ENCODE results near the gene CAAP1. TPM values are rescaled to one million over a fixed set of nuclear protein-coding genes. Genes with fewer than 3 reads are reported as not detected.

CAAP1 gene
- total and polyA plus RNA-seq, 2 of the 8 experiments (the other 6 are each of a cell fraction or from before 2014, with no cell fraction given), result 9.5 to 36.7 TPM

- peaks cover 0 to 6% (median 4%) of the 10 kb centered on the region in 4 experiments; a peak in 5 of 7 replicates for H3K4me1 ChIP-seq (replicated peaks in 1 of 4; ENCODE audit: control insufficient read depth in 3 of 4, insufficient read depth in 4 of 4, low read length in 3 of 4)
- H3K79me2 ChIP-seq (ENCODE audit: control insufficient read depth in 1 of 2, insufficient read depth in 2 of 2, low read length in 2 of 2), result peaks cover 42 to 98% of the 10 kb centered on the region in 2 experiments
- H4K20me1 ChIP-seq (replicated peaks in 1 of 2; ENCODE audit: control insufficient read depth in 1 of 2, insufficient read depth in 2 of 2, low read length in 2 of 2), result peaks cover 0 to 8% of the 10 kb centered on the region in 2 experiments
- H4K5ac ChIP-seq (ENCODE audit: insufficient read length, low read depth, low read length), result no peak overlapping the region
- H3K27ac ChIP-seq (ENCODE audit: low read depth, low read length), result no peak overlapping the region
- DNase-seq (ENCODE audit: low read depth in 1 of 2, low spot score in 2 of 2) (no peak), FAIRE-seq (no peak)
- H3K18ac ChIP-seq (ENCODE audit: extremely low read depth, low read length), result no peak overlapping the region
- ChIA-PET CTCF (ENCODE audit: partially characterized antibody) (no interaction called here), POLR2A (ENCODE audit: partially characterized antibody) (no interaction called here)
- no peaks in the 10 kb centered on the region; a peak in 1 of 8 replicates for H3K36me3 ChIP-seq (ENCODE audit: control insufficient read depth in 2 of 4, insufficient read depth in 4 of 4, low read length in 3 of 4)
- no peak overlapping the region for H3K14ac ChIP-seq (ENCODE audit: insufficient read length)
- no peak overlapping the region for H2BK15ac ChIP-seq (ENCODE audit: low read length)
- H3K79me1 ChIP-seq (ENCODE audit: low read depth, low read length), result peaks cover 14% of the 10 kb centered on the region
- no peak overlapping the region for H2BK5ac ChIP-seq (ENCODE audit: low read depth, low read length)
- H3K9ac ChIP-seq (replicated peaks in 1 of 4; ENCODE audit: extremely low read depth in 1 of 4, low read depth in 3 of 4, low read length in 3 of 4), result no peak overlapping the region
- no peak overlapping the region for H2AFZ ChIP-seq (ENCODE audit: low read length)
- H3K4me2 ChIP-seq (ENCODE audit: insufficient read depth in 1 of 2, low read depth in 2 of 2, low read length in 2 of 2), result no peak overlapping the region
- H3K9me3 ChIP-seq (ENCODE audit: insufficient read depth in 2 of 2, low read depth in 1 of 2, low read length in 1 of 2), result peaks cover 0 to 3% of the 10 kb centered on the region in 2 experiments; a peak in 1 of 4 replicates
- H2BK120ac ChIP-seq (replicated peaks; ENCODE audit: low read depth, low read length), result no peak overlapping the region
- H3K23me2 ChIP-seq (ENCODE audit: low read depth, low read length), result peaks cover 2% of the 10 kb centered on the region; the same call in 1 of the 2 replicates
- 85% methylated on average over 1 of the region's 1 CpG; no CpG with 5 or more reads in 1 of the 2 experiments for WGBS, 2 experiments (ENCODE audit: extremely low coverage in 1 of 2, insufficient coverage in 1 of 2, insufficient read length in 1 of 2, insufficient replicate concordance in 2 of 2, low coverage in 1 of 2, low lambda C conversion rate in 2 of 2, missing lambda C conversion rate in 1 of 2)
- H2AK5ac ChIP-seq (ENCODE audit: low read depth, low read length), result no peak overlapping the region
- no peak overlapping the region for H3K4me3 ChIP-seq (ENCODE audit: extremely low read depth in 1 of 4, insufficient read depth in 2 of 4, low read depth in 3 of 4, low read length in 4 of 4)
- H2BK20ac ChIP-seq (ENCODE audit: low read length), result no peak overlapping the region
- no peak overlapping the region for H4K91ac ChIP-seq (replicated peaks; ENCODE audit: insufficient read length, low read length)
- no peaks in the 10 kb centered on the region for H3K27me3 ChIP-seq (replicated peaks in 1 of 4; ENCODE audit: control insufficient read depth in 3 of 4, extremely low read depth in 1 of 4, insufficient read depth in 3 of 4, low read length in 3 of 4)
- H4K8ac ChIP-seq (ENCODE audit: extremely low read depth, insufficient read depth, low read length), result no peak overlapping the region
- no peak overlapping the region for H3K23ac ChIP-seq (ENCODE audit: insufficient read length)
- no peak overlapping the region for H3K56ac ChIP-seq (replicated peaks; ENCODE audit: insufficient read length, low read depth, low read length)
- TF ChIP-seq EGR1 (IDR thresholded peaks at IDR 0.05; ENCODE audit: borderline replicate concordance, low read depth, low read length) (no peak), CTBP2 (IDR thresholded peaks at IDR 0.05; ENCODE audit: borderline replicate concordance, insufficient read depth, insufficient read length, low read length) (no peak), CBX5 (IDR thresholded peaks at IDR 0.05; ENCODE audit: low read depth, low read length) (no peak), YY1 (IDR thresholded peaks at IDR 0.05; ENCODE audit: low read depth, low read length) (no peak), ZNF274 (IDR thresholded peaks at IDR 0.05; ENCODE audit: borderline replicate concordance, extremely low read depth, low read length) (no peak), EZH2 (IDR thresholded peaks at IDR 0.05; ENCODE audit: low read depth, low read length, severe bottlenecking) (no peak), BRCA1 (IDR thresholded peaks at IDR 0.05; ENCODE audit: low read depth, low read length) (no peak)
- no peak overlapping the region for H3K4ac ChIP-seq (replicated peaks; ENCODE audit: insufficient read length, low read depth, low read length)
- H2BK12ac ChIP-seq (ENCODE audit: low read depth, low read length), result no peak overlapping the region
Observed at GRCh38 chr9:26940779-26941178, 48.2 kb upstream of the CAAP1 start.
